HepG2 (cell line): ENCODE results near the gene GDAP1L1. TPM values are rescaled to one million over a fixed set of nuclear protein-coding genes. Genes with fewer than 3 reads are reported as not detected.

Experiments used
- CHCHD3 ChIP-seq: sonication (generic); formaldehyde crosslinking; IDR thresholded peaks from 2 replicates; pipeline ENCODE4 v1.8.0; 2022; ENCODE audit warnings: mild to moderate bottlenecking, missing genetic modification reagents, moderate library complexity
- EHMT2 ChIP-seq: fragments of 200-600 bp; sonication (generic); IDR thresholded peaks from 2 replicates; pipeline ENCODE4 v1.7.0; 2017; ENCODE audit warnings: antibody characterized with exemption, low read depth, low read length, borderline replicate concordance
- HNF4G ChIP-seq, 2 experiments: sonication (generic) in 1 of 2; formaldehyde crosslinking in 1 of 2; IDR thresholded peaks; 2 replicates each; pipeline versions ENCODE4 v1.4.0 to v1.6.1; 2011 to 2020; ENCODE audit warnings: borderline replicate concordance in 2 of 2, low read depth in 2 of 2, mild to moderate bottlenecking in 2 of 2, low read length in 1 of 2, missing genetic modification reagents in 1 of 2, moderate library complexity in 1 of 2
- HOXA3 ChIP-seq: sonication (generic); formaldehyde crosslinking; IDR thresholded peaks from 2 replicates; pipeline ENCODE4 v1.5.0; 2020; ENCODE audit warnings: missing genetic modification reagents
- MIXL1 ChIP-seq: IDR thresholded peaks from 2 replicates; pipeline ENCODE4 v1.6.1; 2016
- MTA1 ChIP-seq: sonication (generic); formaldehyde crosslinking; IDR thresholded peaks from 2 replicates; pipeline ENCODE4 v1.4.0; 2020; ENCODE audit warnings: missing genetic modification reagents, mild to moderate bottlenecking, borderline replicate concordance
- NKX3-1 ChIP-seq: sonication (generic); formaldehyde crosslinking; IDR thresholded peaks from 2 replicates; pipeline ENCODE4 v1.5.0; 2020; ENCODE audit warnings: missing genetic modification reagents
- NR2F6 ChIP-seq, 2 experiments: IDR thresholded peaks; 2 replicates each; pipeline ENCODE4 v1.6.1; 2016; ENCODE audit warnings: antibody characterized with exemption in 1 of 2, mild to moderate bottlenecking in 1 of 2
- TEAD3 ChIP-seq: optimal IDR thresholded peaks from 2 replicates; pipeline ENCODE3; 2016; ENCODE audit warnings: borderline replicate concordance
- ZNF235 ChIP-seq: sonication (generic); formaldehyde crosslinking; IDR thresholded peaks from 2 replicates; pipeline ENCODE4 v1.8.1; 2023; ENCODE audit warnings: mild to moderate bottlenecking, missing genetic modification reagents, borderline replicate concordance
- ZNF30 ChIP-seq: sonication (generic); formaldehyde crosslinking; IDR thresholded peaks from 2 replicates; pipeline ENCODE4 v1.5.0; 2020; ENCODE audit warnings: mild to moderate bottlenecking, missing genetic modification reagents
- ZNF446 ChIP-seq: sonication (generic); formaldehyde crosslinking; IDR thresholded peaks from 2 replicates; pipeline ENCODE4 v1.5.0; 2020; ENCODE audit warnings: mild to moderate bottlenecking, missing genetic modification reagents
- ZNF556 ChIP-seq: sonication (generic); formaldehyde crosslinking; IDR thresholded peaks from 2 replicates; pipeline ENCODE4 v1.4.0; 2020; ENCODE audit warnings: mild to moderate bottlenecking, missing genetic modification reagents, borderline replicate concordance
- ZNF674 ChIP-seq: sonication (generic); formaldehyde crosslinking; IDR thresholded peaks from 2 replicates; pipeline ENCODE4 v1.5.0; 2020; ENCODE audit warnings: low read depth, mild to moderate bottlenecking, missing genetic modification reagents
- ZNF75D ChIP-seq: sonication (generic); formaldehyde crosslinking; IDR thresholded peaks from 2 replicates; pipeline ENCODE4 v1.8.1; 2023; ENCODE audit warnings: missing genetic modification reagents, mild to moderate bottlenecking, borderline replicate concordance
- ZNF83 ChIP-seq: sonication (generic); formaldehyde crosslinking; IDR thresholded peaks from 2 replicates; pipeline ENCODE4 v1.4.0; 2020; ENCODE audit warnings: missing genetic modification reagents, mild to moderate bottlenecking, borderline replicate concordance
- polyA plus RNA-seq, 8 experiments: library from polyadenylated mRNA; depleted of rRNA in 3 of 8; stranded (reverse) in 7 of 8; unstranded in 1 of 8; fragments of >200 nt; fragmentation: Illumina TruSeq in 4 of 8; extraction: Trizol in 4 of 8; gene quantifications; 2 replicates each; pipeline versions ENCODE4 v1.2.1 to v1.2.3, GENCODE V29; 2011 to 2016; ENCODE audit warnings: low read depth in 4 of 8, missing spikeins in 1 of 8, mixed read lengths in 1 of 8; ENCODE audit not compliant: insufficient read depth in 1 of 8
- total RNA-seq, 5 experiments: library from RNA; depleted of rRNA; stranded (reverse); fragments of >200 nt; fragmentation: Illumina TruSeq; extraction: Trizol; gene quantifications; 2 replicates each; pipeline ENCODE4 v1.2.3, GENCODE V29; 2016; ENCODE audit warnings: low read depth in 1 of 5
- TF ChIP-seq, protein P1 (sequence below): sonication (generic); formaldehyde crosslinking; IDR thresholded peaks from 2 replicates; pipeline ENCODE4 v1.5.0; 2020; ENCODE audit warnings: mild to moderate bottlenecking, missing genetic modification reagents, borderline replicate concordance
- TF ChIP-seq, protein P2 (sequence below): sonication (generic); formaldehyde crosslinking; IDR thresholded peaks from 2 replicates; pipeline ENCODE4 v1.9.0; 2021; ENCODE audit warnings: missing genetic modification reagents, borderline replicate concordance
- TF ChIP-seq, protein P3 (sequence below): IDR thresholded peaks from 2 replicates; pipeline ENCODE4 v1.6.1; 2016; ENCODE audit warnings: mild to moderate bottlenecking, missing biosample characterization, missing genetic modification reagents
- TF ChIP-seq, protein P4 (sequence below): sonication (generic); formaldehyde crosslinking; IDR thresholded peaks from 2 replicates; pipeline ENCODE4 v1.8.0; 2022; ENCODE audit warnings: missing genetic modification reagents, mild to moderate bottlenecking, inconsistent platforms, borderline replicate concordance

Gene GDAP1L1
- total and polyA plus RNA-seq, 2 of the 13 experiments (the other 11 are each of a cell fraction or from before 2014, with no cell fraction given), result 0.04 TPM; not detected in 1

DNA sequence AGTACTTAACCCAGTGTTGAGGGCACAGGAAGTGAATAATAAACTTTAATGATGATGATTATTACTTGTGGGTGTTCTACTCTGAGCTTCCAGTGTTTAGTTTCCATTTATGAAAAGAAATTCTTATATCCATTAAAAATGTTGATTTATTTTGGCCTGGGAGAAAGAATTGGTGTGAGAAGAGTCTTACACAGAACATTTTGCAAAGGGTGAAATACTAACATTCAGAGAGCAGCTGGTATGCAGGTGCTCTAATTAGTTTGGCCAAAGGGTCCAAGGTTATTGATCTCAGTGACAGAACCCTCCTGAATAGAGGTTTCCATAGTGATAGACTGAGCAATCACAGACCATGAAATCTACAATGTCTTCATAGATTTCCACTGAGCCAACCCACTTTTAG, 41.0 kb upstream of the GDAP1L1 start (continued):
- TF ChIP-seq, protein P1, sequence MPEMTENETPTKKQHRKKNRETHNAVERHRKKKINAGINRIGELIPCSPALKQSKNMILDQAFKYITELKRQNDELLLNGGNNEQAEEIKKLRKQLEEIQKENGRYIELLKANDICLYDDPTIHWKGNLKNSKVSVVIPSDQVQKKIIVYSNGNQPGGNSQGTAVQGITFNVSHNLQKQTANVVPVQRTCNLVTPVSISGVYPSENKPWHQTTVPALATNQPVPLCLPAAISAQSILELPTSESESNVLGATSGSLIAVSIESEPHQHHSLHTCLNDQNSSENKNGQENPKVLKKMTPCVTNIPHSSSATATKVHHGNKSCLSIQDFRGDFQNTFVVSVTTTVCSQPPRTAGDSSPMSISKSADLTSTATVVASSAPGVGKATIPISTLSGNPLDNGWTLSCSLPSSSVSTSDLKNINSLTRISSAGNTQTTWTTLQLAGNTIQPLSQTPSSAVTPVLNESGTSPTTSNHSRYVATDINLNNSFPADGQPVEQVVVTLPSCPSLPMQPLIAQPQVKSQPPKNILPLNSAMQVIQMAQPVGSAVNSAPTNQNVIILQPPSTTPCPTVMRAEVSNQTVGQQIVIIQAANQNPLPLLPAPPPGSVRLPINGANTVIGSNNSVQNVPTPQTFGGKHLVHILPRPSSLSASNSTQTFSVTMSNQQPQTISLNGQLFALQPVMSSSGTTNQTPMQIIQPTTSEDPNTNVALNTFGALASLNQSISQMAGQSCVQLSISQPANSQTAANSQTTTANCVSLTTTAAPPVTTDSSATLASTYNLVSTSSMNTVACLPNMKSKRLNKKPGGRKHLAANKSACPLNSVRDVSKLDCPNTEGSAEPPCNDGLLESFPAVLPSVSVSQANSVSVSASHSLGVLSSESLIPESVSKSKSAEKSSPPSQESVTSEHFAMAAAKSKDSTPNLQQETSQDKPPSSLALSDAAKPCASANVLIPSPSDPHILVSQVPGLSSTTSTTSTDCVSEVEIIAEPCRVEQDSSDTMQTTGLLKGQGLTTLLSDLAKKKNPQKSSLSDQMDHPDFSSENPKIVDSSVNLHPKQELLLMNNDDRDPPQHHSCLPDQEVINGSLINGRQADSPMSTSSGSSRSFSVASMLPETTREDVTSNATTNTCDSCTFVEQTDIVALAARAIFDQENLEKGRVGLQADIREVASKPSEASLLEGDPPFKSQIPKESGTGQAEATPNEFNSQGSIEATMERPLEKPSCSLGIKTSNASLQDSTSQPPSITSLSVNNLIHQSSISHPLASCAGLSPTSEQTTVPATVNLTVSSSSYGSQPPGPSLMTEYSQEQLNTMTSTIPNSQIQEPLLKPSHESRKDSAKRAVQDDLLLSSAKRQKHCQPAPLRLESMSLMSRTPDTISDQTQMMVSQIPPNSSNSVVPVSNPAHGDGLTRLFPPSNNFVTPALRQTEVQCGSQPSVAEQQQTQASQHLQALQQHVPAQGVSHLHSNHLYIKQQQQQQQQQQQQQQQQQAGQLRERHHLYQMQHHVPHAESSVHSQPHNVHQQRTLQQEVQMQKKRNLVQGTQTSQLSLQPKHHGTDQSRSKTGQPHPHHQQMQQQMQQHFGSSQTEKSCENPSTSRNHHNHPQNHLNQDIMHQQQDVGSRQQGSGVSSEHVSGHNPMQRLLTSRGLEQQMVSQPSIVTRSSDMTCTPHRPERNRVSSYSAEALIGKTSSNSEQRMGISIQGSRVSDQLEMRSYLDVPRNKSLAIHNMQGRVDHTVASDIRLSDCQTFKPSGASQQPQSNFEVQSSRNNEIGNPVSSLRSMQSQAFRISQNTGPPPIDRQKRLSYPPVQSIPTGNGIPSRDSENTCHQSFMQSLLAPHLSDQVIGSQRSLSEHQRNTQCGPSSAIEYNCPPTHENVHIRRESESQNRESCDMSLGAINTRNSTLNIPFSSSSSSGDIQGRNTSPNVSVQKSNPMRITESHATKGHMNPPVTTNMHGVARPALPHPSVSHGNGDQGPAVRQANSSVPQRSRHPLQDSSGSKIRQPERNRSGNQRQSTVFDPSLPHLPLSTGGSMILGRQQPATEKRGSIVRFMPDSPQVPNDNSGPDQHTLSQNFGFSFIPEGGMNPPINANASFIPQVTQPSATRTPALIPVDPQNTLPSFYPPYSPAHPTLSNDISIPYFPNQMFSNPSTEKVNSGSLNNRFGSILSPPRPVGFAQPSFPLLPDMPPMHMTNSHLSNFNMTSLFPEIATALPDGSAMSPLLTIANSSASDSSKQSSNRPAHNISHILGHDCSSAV (CRISPR knock-in tag), result no peak
- peak; percentile 90 for TF ChIP-seq TEAD3 (CRISPR knock-in tag)
- TF ChIP-seq NKX3-1 (CRISPR knock-in tag), result no peak
- TF ChIP-seq ZNF674, result no peak
- TF ChIP-seq ZNF83 (CRISPR knock-in tag), result no peak
- TF ChIP-seq ZNF556 (CRISPR knock-in tag), result no peak
- TF ChIP-seq ZNF235 (CRISPR knock-in tag), result no peak
- no peak for TF ChIP-seq MTA1 (CRISPR knock-in tag)
- TF ChIP-seq, protein P2, sequence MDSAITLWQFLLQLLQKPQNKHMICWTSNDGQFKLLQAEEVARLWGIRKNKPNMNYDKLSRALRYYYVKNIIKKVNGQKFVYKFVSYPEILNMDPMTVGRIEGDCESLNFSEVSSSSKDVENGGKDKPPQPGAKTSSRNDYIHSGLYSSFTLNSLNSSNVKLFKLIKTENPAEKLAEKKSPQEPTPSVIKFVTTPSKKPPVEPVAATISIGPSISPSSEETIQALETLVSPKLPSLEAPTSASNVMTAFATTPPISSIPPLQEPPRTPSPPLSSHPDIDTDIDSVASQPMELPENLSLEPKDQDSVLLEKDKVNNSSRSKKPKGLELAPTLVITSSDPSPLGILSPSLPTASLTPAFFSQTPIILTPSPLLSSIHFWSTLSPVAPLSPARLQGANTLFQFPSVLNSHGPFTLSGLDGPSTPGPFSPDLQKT (CRISPR knock-in tag), result no peak
- TF ChIP-seq ZNF75D, result no peak
- peak; percentile 40; the same call in 1 of the 2 replicates for TF ChIP-seq EHMT2
- no peak for TF ChIP-seq HOXA3
- TF ChIP-seq NR2F6 (IDR thresholded peaks at IDR 0.05), result no peak
- TF ChIP-seq NR2F6 (CRISPR knock-in tag; IDR thresholded peaks at IDR 0.05), result 0 out of 2 replicates have a peak, but pooled peaks have one; percentile 34
- peak; percentile 100 for TF ChIP-seq MIXL1 (CRISPR knock-in tag)
- TF ChIP-seq ZNF30 (CRISPR knock-in tag), result no peak
- no peak for TF ChIP-seq ZNF446 (CRISPR knock-in tag)
- TF ChIP-seq, protein P3, sequence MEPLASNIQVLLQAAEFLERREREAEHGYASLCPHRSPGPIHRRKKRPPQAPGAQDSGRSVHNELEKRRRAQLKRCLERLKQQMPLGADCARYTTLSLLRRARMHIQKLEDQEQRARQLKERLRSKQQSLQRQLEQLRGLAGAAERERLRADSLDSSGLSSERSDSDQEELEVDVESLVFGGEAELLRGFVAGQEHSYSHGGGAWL, result no peak
- peak; percentile 63; the same call in 1 of the 2 replicates for TF ChIP-seq HNF4G (IDR thresholded peaks at IDR 0.05; ENCODE audit: borderline replicate concordance, low read depth, low read length)
- no peak for TF ChIP-seq HNF4G (CRISPR knock-in tag; IDR thresholded peaks at IDR 0.05; ENCODE audit: borderline replicate concordance, low read depth)
- TF ChIP-seq CHCHD3 (CRISPR knock-in tag), result no peak
- TF ChIP-seq, protein P4, sequence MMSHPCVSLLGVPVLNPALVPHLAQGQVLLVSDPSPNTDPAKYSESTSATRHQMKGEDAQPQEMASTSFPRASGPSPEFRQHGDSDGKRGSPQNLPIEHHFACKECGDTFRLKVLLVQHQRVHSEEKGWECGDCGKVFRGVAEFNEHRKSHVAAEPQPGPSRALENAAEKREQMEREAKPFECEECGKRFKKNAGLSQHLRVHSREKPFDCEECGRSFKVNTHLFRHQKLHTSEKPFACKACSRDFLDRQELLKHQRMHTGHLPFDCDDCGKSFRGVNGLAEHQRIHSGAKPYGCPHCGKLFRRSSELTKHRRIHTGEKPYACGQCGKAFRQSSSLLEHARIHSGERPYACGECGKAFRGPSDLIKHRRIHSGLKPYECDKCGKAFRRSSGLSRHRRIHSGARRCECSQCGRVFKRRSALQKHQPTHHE (CRISPR knock-in tag), result no peak
